Stimulated activated CD8-positive, alpha-beta memory T cell treated with anti-CD3 and anti-CD28 coated beads, Interleukin-7, amount 100 ng/mL, for 4 hours (primary cell): ENCODE data around the gene ZZZ3.
"Not testable (repeated sequence)": the region's sequence is repeated elsewhere in the genome, so short reads cannot be mapped to it uniquely, and the experiment has no call there.

Experiments used
- DNase-seq, 2 donors: peaks; one replicate each; pipeline ENCODE4 v3.0.0-alpha.2; 2020; ENCODE audit warnings: low read depth in 2 of 2

Gene ZZZ3

DNA sequence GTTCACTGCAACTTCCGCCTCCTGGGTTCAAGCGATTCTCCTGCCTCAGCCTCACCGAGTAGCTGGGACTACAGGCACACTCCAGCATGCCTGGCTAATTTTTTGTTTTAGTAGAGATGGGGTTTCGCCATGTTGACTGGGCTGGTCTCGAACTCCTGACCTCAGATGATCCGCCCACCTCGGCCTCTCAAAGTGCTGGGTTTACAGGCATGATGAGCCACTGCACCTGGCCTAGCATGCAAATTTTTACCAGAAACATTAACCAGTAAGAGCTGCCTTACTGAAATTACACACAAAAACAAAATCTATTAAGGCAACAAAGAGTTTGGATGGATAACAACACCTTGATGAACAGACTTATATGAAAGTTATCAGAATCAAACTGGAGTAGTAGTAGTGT is 12.1 kb downstream of the ZZZ3 start:
- no peak for DNase-seq

DNA sequence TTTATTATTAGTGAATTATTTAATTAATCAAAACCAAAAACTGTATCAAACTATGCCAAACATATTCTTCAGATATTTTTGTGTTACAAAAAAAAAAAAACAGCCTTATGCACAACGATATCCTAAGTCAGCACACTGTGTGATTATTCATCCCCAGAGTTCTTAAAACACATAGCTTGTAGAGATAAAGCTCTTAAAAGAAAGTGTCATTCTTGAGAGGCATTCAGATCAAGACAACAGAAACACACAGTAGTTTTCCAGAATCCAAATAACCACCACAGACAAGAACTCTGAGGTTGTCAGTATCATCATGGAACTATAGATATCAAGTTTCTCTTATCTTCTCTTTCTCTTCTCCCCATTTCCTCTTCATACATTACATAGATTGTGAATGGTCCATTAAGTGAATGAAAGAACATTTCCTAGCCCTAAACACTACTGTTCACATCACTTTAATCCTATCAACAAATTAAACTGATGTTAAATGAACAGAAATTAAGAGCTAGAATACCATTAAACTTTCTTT is 13.5 kb downstream of the ZZZ3 start:
- DNase-seq = no peak

DNA sequence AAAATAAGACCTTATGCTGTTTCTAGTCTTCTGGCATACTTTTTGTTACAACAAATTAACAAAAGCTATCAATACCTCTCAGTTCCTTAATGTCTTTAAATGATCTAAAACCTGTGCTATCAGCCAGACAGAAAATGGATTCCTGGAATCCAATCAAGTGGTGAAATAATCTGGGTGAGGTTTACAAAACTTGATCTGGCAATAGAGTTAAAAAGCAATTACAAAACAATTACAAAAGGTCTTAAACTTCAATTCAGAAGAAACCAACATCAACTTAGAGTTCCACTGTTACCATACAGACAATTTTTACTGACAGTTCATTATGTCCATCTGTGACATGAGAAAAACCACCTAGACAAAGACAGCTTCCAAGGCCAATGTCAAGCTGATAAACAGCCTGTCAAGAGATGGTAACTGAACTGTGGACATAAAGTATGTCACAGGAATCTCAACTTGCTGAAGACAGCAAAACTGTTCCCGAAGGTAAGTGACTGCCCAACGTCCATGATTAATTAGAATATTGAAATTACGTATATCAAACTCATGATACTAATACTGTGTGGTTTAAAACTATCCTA is 17.4 kb downstream of the ZZZ3 start:
- no peak for DNase-seq

DNA sequence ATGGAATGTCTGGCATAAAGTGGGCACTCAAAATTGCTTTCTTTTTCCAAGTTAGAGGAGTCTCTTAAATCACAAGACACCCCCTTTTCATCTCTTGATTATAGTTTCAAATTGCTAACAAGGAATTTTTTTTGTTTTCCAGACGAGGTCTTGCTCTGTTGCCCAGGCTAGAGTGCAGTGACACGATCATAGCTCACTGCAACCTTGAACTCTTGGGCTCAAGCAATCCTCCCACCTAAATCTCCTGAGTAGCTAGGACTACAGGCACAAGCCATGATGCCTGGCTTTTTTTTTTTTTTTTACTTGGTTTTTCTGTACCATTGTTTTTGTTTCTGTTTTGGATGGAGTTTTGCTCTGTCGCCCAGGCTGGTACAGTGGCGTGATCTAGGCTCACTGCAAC is 20.8 kb downstream of the ZZZ3 start:
- no peak for DNase-seq

DNA sequence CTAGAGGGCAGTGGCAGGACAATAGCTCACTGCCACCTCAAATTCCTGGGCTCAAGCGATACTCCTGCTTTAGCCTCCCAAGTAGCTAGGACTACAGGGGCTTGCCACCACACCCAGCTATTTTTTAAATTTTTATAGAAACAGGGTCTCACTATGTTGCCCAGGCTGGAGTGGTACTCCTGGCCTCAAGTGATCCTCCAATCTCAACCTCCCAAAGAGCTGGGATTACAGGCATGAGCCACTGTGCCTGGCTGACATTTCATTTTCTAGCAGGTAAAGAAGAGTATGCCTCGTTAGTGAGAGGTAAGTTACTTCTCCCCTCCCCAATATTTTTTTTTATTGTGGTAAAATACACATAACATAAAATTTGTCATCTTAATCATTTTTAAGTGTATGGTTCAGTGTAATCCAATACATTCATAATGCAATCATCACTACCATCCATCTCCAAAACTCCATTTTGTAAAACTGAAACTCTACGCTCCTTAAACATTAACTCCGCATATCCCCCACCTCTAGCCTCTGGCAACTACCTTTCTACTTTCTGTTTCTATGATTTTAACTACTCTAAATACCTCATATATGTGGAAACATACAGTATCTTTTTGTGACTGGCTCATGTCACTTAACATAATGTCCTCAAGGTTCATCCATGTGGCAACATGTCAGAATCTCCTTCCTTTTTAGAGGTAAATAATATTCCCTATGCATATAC is 22.4 kb downstream of the ZZZ3 start:
- no peak for DNase-seq

DNA sequence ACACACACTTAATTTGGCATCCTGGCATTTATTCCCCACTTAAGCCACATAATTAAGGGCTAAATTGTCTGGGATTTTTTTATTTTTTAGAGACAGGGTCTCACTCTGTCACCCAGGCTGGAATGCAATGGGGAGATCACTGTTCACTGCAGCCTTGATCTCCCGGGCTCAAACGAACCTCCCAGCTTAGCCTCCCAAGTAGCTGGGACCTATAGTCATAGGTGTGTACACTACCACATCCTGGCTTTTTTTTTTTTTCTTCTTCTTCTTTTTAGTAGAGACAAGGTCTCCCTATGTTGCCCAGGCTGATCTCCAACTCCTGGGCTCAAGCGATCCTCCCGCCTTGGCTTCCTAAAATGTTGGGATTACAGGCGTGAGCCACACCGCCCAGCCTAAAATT is 24.2 kb downstream of the ZZZ3 start:
- DNase-seq = no peak

DNA sequence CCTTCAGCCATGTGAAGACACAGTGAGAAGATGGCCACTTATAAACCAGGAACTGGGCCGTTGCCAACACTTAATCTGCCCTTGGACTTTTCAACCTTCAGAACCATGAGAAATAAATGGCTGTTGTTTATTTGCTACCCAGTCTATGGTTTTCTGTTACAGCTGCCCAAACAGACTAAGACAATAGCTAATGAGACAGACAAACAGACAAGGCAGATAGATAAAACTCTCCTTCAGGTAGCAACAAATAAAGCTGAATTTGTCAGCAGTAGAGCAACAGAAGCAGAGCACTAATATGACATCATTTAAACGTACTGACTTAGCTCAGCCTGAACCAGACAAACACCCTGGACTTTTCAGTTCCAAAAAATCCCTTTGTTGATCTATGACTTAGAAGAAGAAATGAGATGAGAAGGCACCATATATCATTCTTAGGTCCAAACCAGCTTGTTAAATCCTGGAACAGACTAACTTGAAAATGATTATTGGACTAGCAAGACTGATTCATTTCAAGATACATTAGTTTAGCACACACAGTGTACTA is 27.0 kb downstream of the ZZZ3 start:
- DNase-seq = no peak

DNA sequence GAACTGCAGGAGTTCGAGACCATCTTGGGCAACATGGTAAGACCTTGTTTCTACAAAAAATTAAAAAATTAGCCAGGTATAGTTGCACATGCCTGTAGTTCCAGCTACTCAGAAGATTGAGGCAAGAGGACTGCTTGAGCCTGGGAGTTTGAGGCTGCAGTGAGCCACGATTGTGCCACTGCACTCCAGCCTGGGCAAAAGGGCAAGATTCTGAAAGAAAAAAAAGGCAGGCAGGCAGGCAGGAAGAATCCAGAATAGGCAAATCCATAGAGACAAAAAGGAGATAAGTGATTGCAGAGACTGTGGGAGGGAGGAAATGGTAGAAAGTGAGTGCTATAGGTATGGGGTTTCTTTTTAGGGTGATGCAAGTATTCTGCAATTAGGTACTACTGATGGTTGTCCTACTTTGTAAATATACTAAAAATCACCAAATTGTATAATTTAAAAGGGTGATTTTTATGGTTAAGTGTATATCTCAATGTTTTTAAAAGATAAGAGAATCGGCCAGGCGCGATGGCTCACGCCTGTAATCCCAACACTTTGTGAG is 29.4 kb downstream of the ZZZ3 start:
- no peak for DNase-seq

DNA sequence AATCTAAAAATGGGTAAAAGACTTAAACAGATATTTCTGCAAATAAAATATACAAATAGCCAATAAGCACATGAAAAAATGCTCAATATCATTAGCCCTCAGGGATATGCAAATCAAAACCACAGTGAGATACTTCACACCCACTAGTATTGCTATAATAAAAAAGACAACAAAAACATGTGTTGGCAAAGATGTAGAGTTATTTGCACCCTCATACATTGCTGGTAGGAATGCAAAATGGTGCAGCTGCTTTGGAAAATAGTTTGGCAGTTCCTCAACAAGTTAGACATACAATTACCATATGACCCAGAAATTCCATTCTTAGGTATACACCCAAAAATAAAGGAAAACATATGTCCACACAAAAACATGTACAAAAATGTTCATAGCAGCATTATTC is 30.2 kb downstream of the ZZZ3 start:
- no peak for DNase-seq

DNA sequence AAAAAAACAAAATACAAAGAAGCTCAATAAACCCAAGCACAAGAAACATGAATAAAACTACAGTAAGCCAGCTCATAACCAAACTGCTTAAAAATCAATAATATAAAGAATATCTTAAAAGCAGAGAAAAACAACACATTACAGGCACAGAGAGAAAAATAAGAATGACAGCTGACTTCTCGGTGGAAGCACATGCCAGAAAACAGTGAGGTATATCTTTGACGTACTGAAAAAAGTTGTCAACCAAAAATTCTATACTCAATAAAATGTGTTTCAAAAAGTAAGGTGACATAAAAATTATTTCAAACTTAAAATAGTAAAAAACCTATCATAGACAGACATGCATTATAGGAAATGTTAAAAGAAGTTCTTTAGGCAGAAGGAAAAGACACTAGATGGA is 33.3 kb downstream of the ZZZ3 start:
- no peak for DNase-seq

DNA sequence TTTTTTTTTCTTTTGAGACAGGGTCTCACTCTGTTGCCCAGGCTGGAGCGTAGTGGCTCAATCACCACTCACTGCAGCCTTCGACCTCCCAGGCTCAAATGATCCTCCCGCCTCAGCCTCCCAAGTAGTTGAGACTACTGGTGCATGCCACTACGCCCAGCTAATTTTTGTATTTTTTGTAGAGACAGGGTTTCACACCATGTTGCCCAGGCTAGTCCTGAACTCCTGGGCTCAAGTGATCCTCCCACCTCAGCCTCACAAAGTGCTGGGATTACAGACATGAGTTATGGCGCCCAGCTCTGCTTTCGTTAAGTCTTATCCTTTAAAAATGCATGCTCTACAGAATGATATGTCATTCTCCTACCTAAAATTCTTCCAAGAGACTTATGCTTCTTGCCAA is 36.2 kb downstream of the ZZZ3 start:
- DNase-seq = not testable (repeated sequence)

DNA sequence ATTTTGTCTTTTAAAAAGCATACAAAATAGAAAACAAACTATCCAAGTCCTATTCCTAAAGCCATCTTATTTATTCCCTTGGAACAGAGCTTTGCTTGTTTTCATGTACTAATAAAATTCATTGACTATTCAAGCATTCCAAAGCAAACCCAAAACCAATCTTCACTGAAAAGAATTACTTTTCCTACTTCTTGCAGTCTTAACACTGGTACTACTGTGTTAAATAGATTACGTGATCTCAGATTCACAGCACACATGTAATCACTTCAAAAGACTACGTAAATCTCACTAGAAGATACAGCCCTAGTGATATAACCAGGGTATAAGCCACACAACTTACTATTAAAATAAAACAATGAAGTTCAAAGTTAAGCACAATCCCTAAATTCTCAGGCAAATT is 39.0 kb downstream of the ZZZ3 start:
- no peak for DNase-seq

DNA sequence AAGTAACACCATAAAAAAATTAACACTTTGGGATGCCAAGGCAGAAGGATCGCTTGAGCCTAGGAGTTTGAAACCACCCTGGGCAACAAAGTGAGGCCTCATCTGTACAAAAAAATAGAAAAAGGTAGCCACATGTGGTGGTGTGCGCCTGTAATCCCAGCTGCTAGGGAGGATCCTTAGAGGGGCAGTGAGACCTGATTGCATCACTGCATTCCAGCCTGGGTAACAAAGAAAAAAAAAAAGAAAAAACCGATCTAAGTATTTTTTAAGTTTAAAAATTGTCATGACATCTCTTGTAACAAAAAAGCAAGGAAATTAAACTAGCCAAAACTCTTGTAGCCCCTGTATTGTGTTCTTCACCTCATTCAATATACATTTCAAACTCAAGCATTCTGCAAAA is 39.5 kb downstream of the ZZZ3 start:
- DNase-seq = no peak

DNA sequence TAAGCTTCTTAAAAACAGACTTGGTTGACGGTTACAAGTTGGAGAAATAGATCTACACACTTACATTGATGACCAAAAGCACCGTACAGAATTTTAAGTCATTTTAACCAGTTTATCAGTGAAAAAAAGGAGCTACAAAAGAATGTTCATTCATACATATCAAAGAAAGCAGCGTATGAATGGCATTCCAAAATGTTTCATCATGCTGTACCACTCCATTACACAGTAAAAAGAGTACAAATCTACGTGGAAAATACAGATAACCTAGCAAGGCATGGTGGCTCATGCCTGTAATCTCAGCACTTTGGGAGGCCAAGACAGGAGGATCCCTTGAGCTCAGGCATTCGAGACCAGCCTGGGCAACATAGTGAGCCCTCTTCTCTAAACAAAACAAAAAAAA is 40.3 kb downstream of the ZZZ3 start:
- no peak for DNase-seq

DNA sequence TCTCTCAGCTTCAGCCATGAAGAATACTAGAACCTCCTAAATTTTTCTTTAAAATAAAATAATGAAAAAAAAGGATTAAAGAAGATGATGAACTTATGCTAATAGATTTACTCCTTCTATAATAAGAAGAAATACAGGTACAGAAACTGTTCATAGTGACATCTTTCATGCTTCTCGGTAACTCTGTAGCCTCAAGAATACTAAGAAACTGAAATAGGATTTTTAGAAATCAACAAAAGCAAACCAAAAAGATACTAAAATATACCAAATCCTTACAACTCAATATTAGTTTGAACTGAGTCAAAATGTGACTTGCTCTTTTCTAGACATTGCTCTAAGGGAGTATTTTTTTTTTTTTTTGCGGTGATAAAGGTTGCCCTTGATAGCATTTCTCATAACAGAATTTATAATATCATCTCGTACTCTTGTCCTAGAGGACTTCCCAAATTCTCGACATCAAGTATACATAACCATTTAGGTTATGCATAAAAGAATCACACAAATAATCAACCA is 42.8 kb downstream of the ZZZ3 start:
- no peak for DNase-seq

DNA sequence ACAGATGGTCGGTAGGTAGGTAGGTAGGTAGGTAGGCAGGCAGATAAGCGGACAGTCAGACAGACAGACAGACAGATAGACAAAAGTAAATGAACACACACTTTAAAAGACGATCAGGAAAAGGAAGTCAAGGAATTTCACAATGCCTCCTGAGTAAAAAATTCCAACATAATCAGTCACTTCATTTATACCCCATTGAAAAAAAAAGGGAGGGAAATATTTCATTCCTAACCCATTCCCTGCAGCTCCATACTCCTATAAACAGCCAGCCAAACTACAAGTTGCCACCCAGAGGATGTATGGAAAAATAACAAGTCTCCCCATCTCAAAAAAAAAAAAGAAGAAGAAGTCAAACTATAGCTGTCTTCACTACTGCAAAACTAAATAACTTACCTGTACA is 43.4 kb downstream of the ZZZ3 start:
- no peak for DNase-seq

DNA sequence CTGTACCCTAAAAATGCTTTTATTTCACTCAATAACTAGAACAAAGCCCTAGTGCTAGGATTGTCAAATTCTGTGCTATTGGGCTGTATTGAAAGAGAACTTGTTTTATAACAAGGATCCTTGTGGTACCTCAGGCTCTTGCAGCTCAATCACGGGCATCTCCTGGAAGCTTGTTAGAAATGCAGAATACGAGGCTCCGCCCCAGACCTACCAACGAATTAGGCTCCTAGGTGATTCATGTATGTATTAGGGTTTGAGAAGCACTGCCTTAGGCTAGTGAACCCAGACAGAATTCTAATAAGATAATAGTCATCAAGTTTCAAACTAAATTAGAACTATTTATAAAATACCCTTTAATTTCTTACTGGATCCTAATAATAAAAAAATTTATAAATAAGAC is 45.6 kb downstream of the ZZZ3 start:
- no peak for DNase-seq
